ENCODE measurements around the gene PIGH.
"Not testable (repeated sequence)": the region's sequence is repeated elsewhere in the genome, so short reads cannot be mapped to it uniquely, and the experiment has no call there.

PIGH gene

GRCh38 chr14:67547224-67547780 lies 52.8 kb downstream of the PIGH start:
- Histone ChIP-seq H4K20me1 (ENCODE audit: insufficient read depth, low read length, poor library complexity, severe bottlenecking) (no peaks in the 10 kb centered on the region), H3K9me2 (replicated peaks; ENCODE audit: low read depth, low read length) (no peaks in the 10 kb centered on the region), H3K9me3 (ENCODE audit: insufficient read depth, low read depth, low read length) (no peaks in the 10 kb centered on the region), H3K79me2 (ENCODE audit: insufficient read depth, low read length) (no peaks in the 10 kb centered on the region), H3K4me3 (ENCODE audit: low read length, poor library complexity, severe bottlenecking) (no peak overlapping the region), H3K9ac (ENCODE audit: low read depth, low read length, poor library complexity, severe bottlenecking) (no peak overlapping the region), H3K36me3 (ENCODE audit: insufficient read depth, low read length) (no peaks in the 10 kb centered on the region), H3F3A (ENCODE audit: low read depth) (no peaks in the 10 kb centered on the region), H3K4me1 (ENCODE audit: insufficient read depth, low read length, poor library complexity, severe bottlenecking) (no peaks in the 10 kb centered on the region), H3K4me2 (ENCODE audit: low read depth, low read length, poor library complexity, severe bottlenecking) (no peak overlapping the region), H3K27me3 (ENCODE audit: insufficient read depth, low read length, poor library complexity, severe bottlenecking) (no peaks in the 10 kb centered on the region), H2AFZ (ENCODE audit: low read length) (no peak overlapping the region)
- no peak for TF ChIP-seq EZH2phosphoT487 (IDR thresholded peaks at IDR 0.05; ENCODE audit: borderline replicate concordance)
- no peak for TF ChIP-seq CTCF (conservative IDR thresholded peaks at IDR 0.05; ENCODE audit: low read length)

GRCh38 chr14:67544590-67544989 lies 55.5 kb downstream of the PIGH start:
- Histone ChIP-seq H3K79me2 (ENCODE audit: insufficient read depth, low read length) (no peaks in the 10 kb centered on the region), H2AFZ (ENCODE audit: low read length) (no peak overlapping the region), H3K4me1 (ENCODE audit: insufficient read depth, low read length, poor library complexity, severe bottlenecking) (no peaks in the 10 kb centered on the region), H3K4me2 (ENCODE audit: low read depth, low read length, poor library complexity, severe bottlenecking) (no peak overlapping the region), H3K27me3 (ENCODE audit: insufficient read depth, low read length, poor library complexity, severe bottlenecking) (no peaks in the 10 kb centered on the region), H3K9me2 (replicated peaks; ENCODE audit: low read depth, low read length) (no peaks in the 10 kb centered on the region), H3F3A (ENCODE audit: low read depth) (no peaks in the 10 kb centered on the region), H3K36me3 (ENCODE audit: insufficient read depth, low read length) (no peaks in the 10 kb centered on the region), H4K20me1 (ENCODE audit: insufficient read depth, low read length, poor library complexity, severe bottlenecking) (no peaks in the 10 kb centered on the region), H3K9me3 (ENCODE audit: insufficient read depth, low read depth, low read length) (no peaks in the 10 kb centered on the region), H3K9ac (ENCODE audit: low read depth, low read length, poor library complexity, severe bottlenecking) (no peak overlapping the region), H3K4me3 (ENCODE audit: low read length, poor library complexity, severe bottlenecking) (no peak overlapping the region)
- TF ChIP-seq CTCF (conservative IDR thresholded peaks at IDR 0.05; ENCODE audit: low read length) (no peak), EZH2phosphoT487 (IDR thresholded peaks at IDR 0.05; ENCODE audit: borderline replicate concordance) (no peak)

GRCh38 chr14:67542620-67543019 lies 57.4 kb downstream of the PIGH start:
- not testable (repeated sequence) for H3K9me3 ChIP-seq (ENCODE audit: insufficient read depth, low read depth, low read length); H3K4me2 ChIP-seq (ENCODE audit: low read depth, low read length, poor library complexity, severe bottlenecking); H3K9ac ChIP-seq (ENCODE audit: low read depth, low read length, poor library complexity, severe bottlenecking); H3K27me3 ChIP-seq (ENCODE audit: insufficient read depth, low read length, poor library complexity, severe bottlenecking); H4K20me1 ChIP-seq (ENCODE audit: insufficient read depth, low read length, poor library complexity, severe bottlenecking); H3K9me2 ChIP-seq (replicated peaks; ENCODE audit: low read depth, low read length); H3F3A ChIP-seq (ENCODE audit: low read depth); H3K4me1 ChIP-seq (ENCODE audit: insufficient read depth, low read length, poor library complexity, severe bottlenecking); H3K79me2 ChIP-seq (ENCODE audit: insufficient read depth, low read length); H3K36me3 ChIP-seq (ENCODE audit: insufficient read depth, low read length); H2AFZ ChIP-seq (ENCODE audit: low read length); H3K4me3 ChIP-seq (ENCODE audit: low read length, poor library complexity, severe bottlenecking)
